Measurements from ENCODE around the gene CNNM2.

DNA sequence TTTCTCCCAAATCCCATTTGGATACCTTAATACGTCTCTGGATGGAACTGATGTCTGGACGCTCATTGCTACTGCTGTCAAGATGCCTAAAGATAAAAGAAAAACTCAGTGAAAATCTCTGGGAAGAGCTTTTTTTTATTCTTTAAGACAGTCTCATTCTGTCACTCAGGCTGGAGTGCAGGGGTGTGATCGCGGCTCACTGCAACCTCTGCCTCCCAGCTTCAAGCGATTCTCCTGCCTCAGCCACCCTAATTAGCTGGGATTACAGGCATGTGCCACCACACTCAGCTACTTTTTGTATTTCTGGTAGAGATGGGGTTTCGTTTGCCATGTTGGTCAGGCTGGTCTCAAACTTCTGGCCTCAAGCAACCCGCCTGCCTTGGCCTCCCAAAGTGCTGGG, 172.8 kb downstream of the CNNM2 start:
- TF ChIP-seq, protein P1, sequence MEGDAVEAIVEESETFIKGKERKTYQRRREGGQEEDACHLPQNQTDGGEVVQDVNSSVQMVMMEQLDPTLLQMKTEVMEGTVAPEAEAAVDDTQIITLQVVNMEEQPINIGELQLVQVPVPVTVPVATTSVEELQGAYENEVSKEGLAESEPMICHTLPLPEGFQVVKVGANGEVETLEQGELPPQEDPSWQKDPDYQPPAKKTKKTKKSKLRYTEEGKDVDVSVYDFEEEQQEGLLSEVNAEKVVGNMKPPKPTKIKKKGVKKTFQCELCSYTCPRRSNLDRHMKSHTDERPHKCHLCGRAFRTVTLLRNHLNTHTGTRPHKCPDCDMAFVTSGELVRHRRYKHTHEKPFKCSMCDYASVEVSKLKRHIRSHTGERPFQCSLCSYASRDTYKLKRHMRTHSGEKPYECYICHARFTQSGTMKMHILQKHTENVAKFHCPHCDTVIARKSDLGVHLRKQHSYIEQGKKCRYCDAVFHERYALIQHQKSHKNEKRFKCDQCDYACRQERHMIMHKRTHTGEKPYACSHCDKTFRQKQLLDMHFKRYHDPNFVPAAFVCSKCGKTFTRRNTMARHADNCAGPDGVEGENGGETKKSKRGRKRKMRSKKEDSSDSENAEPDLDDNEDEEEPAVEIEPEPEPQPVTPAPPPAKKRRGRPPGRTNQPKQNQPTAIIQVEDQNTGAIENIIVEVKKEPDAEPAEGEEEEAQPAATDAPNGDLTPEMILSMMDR (conservative IDR thresholded peaks at IDR 0.05 in 1 of 2, IDR thresholded peaks at IDR 0.05 in 1 of 2; ENCODE audit: extremely low read depth in 1 of 2, insufficient read depth in 1 of 2, low read depth in 1 of 2, low read length in 2 of 2), result no peak
- no peak for TF ChIP-seq EZH2 (IDR thresholded peaks at IDR 0.05; ENCODE audit: borderline replicate concordance, low read length)
